Trophoblast cell (in vitro differentiated cells and primary cell): ENCODE results near the gene TFB1M.
"Not testable (repeated sequence)": the region's sequence is repeated elsewhere in the genome, so short reads cannot be mapped to it uniquely, and the experiment has no call there.

Experiments
- DNase-seq, 2 donors: peaks; one replicate each; pipeline ENCODE4 v3.0.0-alpha.2; 2016
- H2AFZ ChIP-seq: 2 replicates; pipeline ENCODE4 v1.6.1; 2013; ENCODE audit warnings: low read length, moderate library complexity, mild to moderate bottlenecking; ENCODE audit not compliant: insufficient read depth, poor library complexity
- H2AK5ac ChIP-seq: 2 replicates; pipeline ENCODE4 v1.6.1; 2013; ENCODE audit warnings: mild to moderate bottlenecking, low read length
- H2BK120ac ChIP-seq: 2 replicates; pipeline ENCODE4 v1.6.1; 2013; ENCODE audit warnings: low read length, mild to moderate bottlenecking, moderate library complexity; ENCODE audit not compliant: insufficient read depth, poor library complexity
- H2BK12ac ChIP-seq: 2 replicates; pipeline ENCODE4 v1.6.1; 2013; ENCODE audit warnings: mild to moderate bottlenecking, low read length, moderate library complexity
- H2BK5ac ChIP-seq: 2 replicates; pipeline ENCODE4 v1.6.1; 2013; ENCODE audit warnings: low read length, low read depth, moderate library complexity, mild to moderate bottlenecking; ENCODE audit not compliant: poor library complexity
- H3K14ac ChIP-seq: 2 replicates; pipeline ENCODE4 v1.6.1; 2013; ENCODE audit warnings: mild to moderate bottlenecking, low read length
- H3K18ac ChIP-seq: 2 replicates; pipeline ENCODE4 v1.6.1; 2013; ENCODE audit warnings: mild to moderate bottlenecking, low read length
- H3K23ac ChIP-seq: 2 replicates; pipeline ENCODE4 v1.6.1; 2013; ENCODE audit warnings: low read length
- H3K27ac ChIP-seq: 2 replicates; pipeline ENCODE4 v1.5.1; 2013; ENCODE audit warnings: low read depth, mild to moderate bottlenecking, inconsistent platforms, low read length, moderate library complexity
- H3K27me3 ChIP-seq: 2 replicates; pipeline ENCODE4 v1.6.1; 2013; ENCODE audit warnings: inconsistent platforms, mild to moderate bottlenecking, low read length, moderate library complexity; ENCODE audit not compliant: insufficient read depth
- H3K36me3 ChIP-seq, 2 experiments: 1 replicate in 1 of 2; 2 replicates in 1 of 2; pipeline ENCODE4 v1.6.1; 2013; ENCODE audit warnings: low read length in 2 of 2, mild to moderate bottlenecking in 2 of 2, moderate library complexity in 1 of 2; ENCODE audit not compliant: insufficient read depth in 2 of 2, control insufficient read depth in 1 of 2
- H3K4ac ChIP-seq: 2 replicates; pipeline ENCODE4 v1.6.1; 2013; ENCODE audit warnings: low read depth, mild to moderate bottlenecking, low read length, moderate library complexity
- H3K4me1 ChIP-seq, 2 experiments: 1 replicate in 1 of 2; 2 replicates in 1 of 2; pipeline ENCODE4 v1.6.1; 2013; ENCODE audit warnings: low read length in 2 of 2, mild to moderate bottlenecking in 2 of 2, moderate library complexity in 1 of 2; ENCODE audit not compliant: insufficient read depth in 2 of 2, control insufficient read depth in 1 of 2
- H3K4me2 ChIP-seq: 2 replicates; pipeline ENCODE4 v1.6.1; 2013; ENCODE audit warnings: inconsistent platforms, mild to moderate bottlenecking, low read length, moderate library complexity
- H3K4me3 ChIP-seq: 2 replicates; pipeline ENCODE4 v1.5.1; 2013; ENCODE audit warnings: mild to moderate bottlenecking, low read depth, low read length, inconsistent platforms
- H3K79me1 ChIP-seq: one replicate; pipeline ENCODE4 v1.6.1; 2013; ENCODE audit warnings: low read length
- H3K79me2 ChIP-seq: 2 replicates; pipeline ENCODE4 v1.6.1; 2013; ENCODE audit warnings: low read length, mild to moderate bottlenecking; ENCODE audit not compliant: control insufficient read depth, insufficient read depth, poor library complexity
- H3K9ac ChIP-seq: 2 replicates; pipeline ENCODE4 v1.6.1; 2013; ENCODE audit warnings: mild to moderate bottlenecking, low read length
- H3K9me3 ChIP-seq: 2 replicates; pipeline ENCODE4 v1.6.1; 2013; ENCODE audit warnings: low read depth, mild to moderate bottlenecking, control low read depth, inconsistent platforms, low read length; ENCODE audit not compliant: insufficient read depth
- H4K12ac ChIP-seq: 2 replicates; pipeline ENCODE4 v1.6.1; 2013; ENCODE audit warnings: low read depth, mild to moderate bottlenecking, low read length, moderate library complexity
- H4K8ac ChIP-seq: 2 replicates; pipeline ENCODE4 v1.6.1; 2013; ENCODE audit warnings: low read depth, mild to moderate bottlenecking, low read length, moderate library complexity
- H4K91ac ChIP-seq: one replicate; pipeline ENCODE4 v1.6.1; 2013; ENCODE audit warnings: low read depth, mild to moderate bottlenecking, low read length, moderate library complexity
- whole genome bisulfite sequencing: extraction: QIAGEN DNeasy Blood & Tissue Kit; methylation state at CpG from one replicate; pipeline ENCODE4 v1.1.7; 2013; ENCODE audit warnings: missing lambda C conversion rate; ENCODE audit not compliant: insufficient read length, insufficient coverage; ENCODE audit errors: extremely low coverage; 5-methylcytosine and 5-hydroxymethylcytosine counted together

TFB1M gene

GRCh38 chr6:155314773-155315515, 660 bp upstream of the TFB1M start:
- H3K14ac ChIP-seq: no peak overlapping the region
- H3K9me3 ChIP-seq: no peaks in the 10 kb centered on the region
- peak overlapping the region; percentile 20 for H4K91ac ChIP-seq
- WGBS: no CpG with 5 or more reads among the region's 20 CpGs
- no peaks in the 10 kb centered on the region for H3K27me3 ChIP-seq
- H3K27ac ChIP-seq: peak overlapping the region; percentile 66
- H4K12ac ChIP-seq: no peak overlapping the region
- H3K9ac ChIP-seq: peak overlapping the region; percentile 69
- H2BK5ac ChIP-seq: no peak overlapping the region
- no peak overlapping the region for H3K4ac ChIP-seq
- peaks cover 3% of the 10 kb centered on the region for H3K79me1 ChIP-seq
- H2BK120ac ChIP-seq: no peak overlapping the region
- no peak overlapping the region for H2BK12ac ChIP-seq
- no peaks in the 10 kb centered on the region for H3K36me3 ChIP-seq
- H3K4me3 ChIP-seq: peak overlapping the region; percentile 57
- peak overlapping the region; percentile 44 for H4K8ac ChIP-seq
- peaks cover 4% of the 10 kb centered on the region for H3K79me2 ChIP-seq
- no peak overlapping the region for H3K18ac ChIP-seq
- H2AK5ac ChIP-seq: no peak overlapping the region
- no peaks in the 10 kb centered on the region for H3K4me1 ChIP-seq
- peak in 1 of 2 donors; percentile 47 for DNase-seq
- no peak overlapping the region for H3K23ac ChIP-seq
- H2AFZ ChIP-seq: no peak overlapping the region
- H3K4me2 ChIP-seq: peak overlapping the region; percentile 99

- no peak overlapping the region for H3K27ac ChIP-seq
- H2BK12ac ChIP-seq: no peak overlapping the region
- H4K12ac ChIP-seq: peak overlapping the region; percentile 71
- H3K14ac ChIP-seq: peak overlapping the region; percentile 75
- DNase-seq: peak in 1 of 2 donors; percentile 43
- peak overlapping the region; percentile 58 for H2AFZ ChIP-seq
- H3K23ac ChIP-seq: no peak overlapping the region
- H3K4me2 ChIP-seq: peak overlapping the region; percentile 94
- H3K9ac ChIP-seq: peak overlapping the region; percentile 76
- H3K36me3 ChIP-seq: no peaks in the 10 kb centered on the region
- H3K4ac ChIP-seq: no peak overlapping the region
- no peaks in the 10 kb centered on the region for H3K4me1 ChIP-seq
- peaks cover 3% of the 10 kb centered on the region for H3K79me1 ChIP-seq
- H3K27me3 ChIP-seq: no peaks in the 10 kb centered on the region
- H3K4me3 ChIP-seq: peak overlapping the region; percentile 89
- no peak overlapping the region for H2AK5ac ChIP-seq
- no peak overlapping the region for H2BK120ac ChIP-seq
- H3K9me3 ChIP-seq: no peaks in the 10 kb centered on the region
- H4K8ac ChIP-seq: peak overlapping the region; percentile 56
- H3K18ac ChIP-seq: peak overlapping the region; percentile 13
- no CpG with 5 or more reads among the region's 15 CpGs for WGBS
- peaks cover 4% of the 10 kb centered on the region for H3K79me2 ChIP-seq
- peak overlapping the region; percentile 67 for H4K91ac ChIP-seq
- peak overlapping the region; percentile 49 for H2BK5ac ChIP-seq
Measured at GRCh38 chr6:155313602-155314091, 637 bp downstream of the TFB1M start.

- H2AK5ac ChIP-seq, H3K18ac ChIP-seq, H3K36me3 ChIP-seq, H3K4me2 ChIP-seq, H4K8ac ChIP-seq, H2BK120ac ChIP-seq, H2AFZ ChIP-seq, H3K23ac ChIP-seq, H3K27me3 ChIP-seq, H3K14ac ChIP-seq, H3K4me3 ChIP-seq, DNase-seq, H3K4me1 ChIP-seq, H3K4ac ChIP-seq, H3K27ac ChIP-seq, H3K79me2 ChIP-seq, H3K79me1 ChIP-seq, H3K9me3 ChIP-seq, H3K9ac ChIP-seq, H4K91ac ChIP-seq, H2BK5ac ChIP-seq, H2BK12ac ChIP-seq, H4K12ac ChIP-seq: not testable (repeated sequence)
- WGBS: no CpG with 5 or more reads among the region's 7 CpGs
Measured at GRCh38 chr6:155312950-155313349, 1.3 kb downstream of the TFB1M start.

GRCh38 chr6:155311583-155311982, 2.7 kb downstream of the TFB1M start:
- Histone ChIP-seq H3K4ac (no peak overlapping the region), H3K9ac (no peak overlapping the region), H3K4me3 (no peak overlapping the region), H3K36me3 (peaks cover 0 to 4% of the 10 kb centered on the region in 2 experiments), H3K18ac (no peak overlapping the region), H4K12ac (no peak overlapping the region), H2BK120ac (no peak overlapping the region), H2BK12ac (no peak overlapping the region), H3K27ac (no peak overlapping the region), H4K91ac (no peak overlapping the region), H2AK5ac (no peak overlapping the region), H2BK5ac (no peak overlapping the region), H3K27me3 (no peaks in the 10 kb centered on the region), H2AFZ (no peak overlapping the region), H3K4me1 (no peaks in the 10 kb centered on the region), H3K79me2 (peaks cover 4% of the 10 kb centered on the region), H3K4me2 (no peak overlapping the region), H3K9me3 (no peaks in the 10 kb centered on the region), H3K79me1 (peaks cover 3% of the 10 kb centered on the region), H4K8ac (no peak overlapping the region), H3K14ac (no peak overlapping the region), H3K23ac (no peak overlapping the region)
- no peak for DNase-seq
- WGBS: no CpG with 5 or more reads among the region's 2 CpGs
